ENCODE measurements around the gene TUT1.
A peak's percentile ranks its signal among the peaks of the same experiment; 100 is the strongest.
"Not testable (repeated sequence)": the region's sequence is repeated elsewhere in the genome, so short reads cannot be mapped to it uniquely, and the experiment has no call there.

TUT1 gene

DNA sequence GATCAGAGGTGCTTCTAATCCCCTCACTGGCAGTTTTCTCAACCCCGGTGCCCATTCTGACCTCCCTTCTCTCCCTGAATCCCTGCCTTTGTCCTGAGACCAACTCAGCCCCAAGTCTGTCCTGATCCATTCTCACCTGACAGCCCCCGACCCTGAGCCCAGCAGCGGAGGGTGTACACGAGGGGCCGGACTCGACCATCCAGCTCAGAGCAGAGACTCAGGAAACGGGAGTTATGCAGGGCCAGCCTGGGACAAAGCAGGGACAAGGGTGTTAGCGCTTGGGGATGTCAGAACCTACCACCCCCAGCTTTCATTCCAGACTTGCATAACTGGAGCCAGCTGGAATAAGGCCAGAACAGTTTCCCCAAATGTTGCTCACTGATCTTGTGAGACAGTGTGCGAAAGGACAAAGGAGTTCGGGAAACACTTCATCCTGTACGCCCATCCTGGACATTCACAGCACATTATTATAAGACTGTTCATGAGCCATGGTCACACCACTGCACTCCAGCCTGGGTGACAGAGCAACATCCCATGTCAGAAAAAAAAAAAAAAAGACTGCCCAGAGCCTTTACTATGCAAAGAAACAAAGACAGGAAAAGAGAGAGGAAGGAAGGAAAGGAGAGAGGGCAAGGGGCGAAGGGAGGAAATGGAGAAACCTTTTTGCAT is 14.1 kb downstream of the TUT1 start:
- DNase-seq, result no peak

DNA sequence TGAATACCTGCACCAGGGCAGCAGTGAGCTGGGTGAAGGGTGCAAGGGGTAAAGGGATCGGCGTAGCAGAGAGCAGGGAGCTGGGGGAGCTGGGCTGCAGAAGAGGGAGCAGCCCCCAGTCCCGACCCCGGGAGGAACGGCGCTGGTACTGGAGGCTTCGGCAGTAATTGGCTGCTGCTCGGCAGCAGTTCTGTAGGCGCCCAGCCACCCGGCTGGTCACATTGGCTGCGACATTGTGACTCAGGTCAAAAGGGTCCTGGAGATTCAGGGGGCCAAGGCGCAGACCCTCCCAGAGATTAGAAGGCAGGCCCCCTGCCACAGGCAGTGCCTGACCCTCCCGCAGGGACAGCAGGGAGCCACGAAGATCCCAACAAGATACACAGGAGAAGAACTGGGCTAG is 15.5 kb downstream of the TUT1 start:
- no peak for DNase-seq

DNA sequence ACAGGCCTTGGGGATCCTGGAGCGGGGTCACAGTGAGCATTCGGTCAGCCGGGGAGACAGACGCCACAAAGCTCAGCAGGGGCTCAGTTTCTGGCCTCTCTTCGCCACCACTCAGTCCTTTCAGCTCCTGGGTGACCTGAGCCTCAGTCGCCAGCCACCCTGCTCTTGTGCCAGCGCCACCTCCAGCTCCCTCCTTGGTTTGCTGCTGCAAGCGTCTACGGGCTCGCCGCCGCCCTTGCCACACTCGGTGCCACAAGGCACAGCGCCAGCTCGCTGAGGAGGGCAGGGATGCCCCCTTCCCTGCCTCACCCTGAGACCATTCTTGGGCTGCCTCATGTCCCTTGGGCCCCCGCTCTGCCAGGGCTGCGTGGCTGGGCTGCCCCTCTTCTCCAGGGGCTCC is 16.2 kb downstream of the TUT1 start:
- DNase-seq, result no peak

DNA sequence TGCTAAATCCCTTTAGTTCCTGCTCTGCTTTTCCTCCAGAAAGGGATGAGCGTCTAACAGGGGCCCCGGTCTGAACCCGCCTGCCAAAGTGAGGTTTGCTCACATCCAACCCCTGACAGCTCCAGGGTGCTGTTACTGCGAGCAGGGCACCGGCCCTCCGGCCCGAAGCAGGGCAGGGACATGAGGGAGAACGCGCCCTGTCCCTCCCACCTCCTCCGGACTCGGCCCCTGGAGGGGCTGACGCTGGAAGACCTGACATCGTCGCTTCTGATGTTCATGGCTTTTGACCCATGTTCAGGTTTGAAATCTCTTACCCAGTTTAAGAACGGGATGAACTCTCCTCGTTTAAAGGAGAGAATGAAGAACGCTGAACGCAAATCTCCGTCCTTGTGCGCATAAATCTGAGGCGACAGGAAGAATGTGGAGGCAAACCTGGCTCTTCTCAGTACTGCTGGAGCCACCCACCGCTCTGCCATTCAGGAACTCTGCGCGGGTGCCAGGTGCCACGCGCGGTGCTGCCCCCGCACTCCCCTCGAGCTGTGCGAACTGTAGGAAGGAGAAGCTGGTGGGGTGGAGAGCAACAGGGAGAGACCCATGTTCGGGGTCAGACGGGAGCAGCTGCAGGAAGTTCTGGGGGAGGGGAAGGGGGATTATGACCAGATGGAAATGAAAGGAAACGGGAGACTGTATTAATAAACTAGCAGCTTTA is 16.8 kb downstream of the TUT1 start:
- no peak for DNase-seq

DNA sequence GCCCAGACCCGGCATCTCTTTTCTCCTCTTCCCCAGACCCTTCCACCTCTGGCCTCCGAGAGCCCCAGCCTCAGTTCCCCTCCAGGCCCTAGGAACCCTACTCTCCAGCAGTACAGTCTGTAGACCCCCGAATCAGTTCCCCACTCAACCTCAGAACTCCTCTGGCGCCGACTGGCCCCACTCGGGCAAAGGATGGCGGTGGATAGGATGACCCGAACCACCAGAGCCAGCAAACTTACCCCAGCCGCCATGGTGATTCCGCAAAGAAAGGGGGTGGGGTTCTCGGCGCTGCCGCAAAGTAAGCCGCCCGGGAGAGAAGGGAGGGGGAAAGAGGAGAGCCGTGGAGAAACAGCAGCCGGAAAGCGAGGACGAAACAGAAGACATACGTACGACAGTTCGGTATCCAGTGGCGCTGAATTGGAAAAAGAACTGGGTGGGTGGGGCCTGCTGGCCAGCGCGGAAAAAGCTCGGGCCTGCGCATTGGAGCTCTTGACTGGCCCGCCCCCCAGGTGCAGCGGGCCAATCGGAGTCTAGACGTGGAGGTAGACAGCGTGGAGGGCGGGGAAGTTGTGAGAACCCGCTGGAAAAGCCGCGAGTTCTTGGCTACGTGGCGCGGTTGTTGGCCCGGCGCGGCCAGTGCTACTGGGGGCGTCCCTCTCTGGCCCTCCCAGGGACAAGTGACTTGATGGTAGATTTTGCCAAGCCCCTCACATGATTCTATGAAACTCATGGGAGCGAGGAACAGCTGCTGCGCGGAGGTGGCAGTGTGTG is 17.5 kb downstream of the TUT1 start, which contains the start of gene EEF1G:
Gene EEF1G (minus strand): TSS at position 300 of the 771 bp plus-strand sequence. CDS start 49 bp downstream, at position 251.
- DNase-seq, result peak; percentile 99

DNA sequence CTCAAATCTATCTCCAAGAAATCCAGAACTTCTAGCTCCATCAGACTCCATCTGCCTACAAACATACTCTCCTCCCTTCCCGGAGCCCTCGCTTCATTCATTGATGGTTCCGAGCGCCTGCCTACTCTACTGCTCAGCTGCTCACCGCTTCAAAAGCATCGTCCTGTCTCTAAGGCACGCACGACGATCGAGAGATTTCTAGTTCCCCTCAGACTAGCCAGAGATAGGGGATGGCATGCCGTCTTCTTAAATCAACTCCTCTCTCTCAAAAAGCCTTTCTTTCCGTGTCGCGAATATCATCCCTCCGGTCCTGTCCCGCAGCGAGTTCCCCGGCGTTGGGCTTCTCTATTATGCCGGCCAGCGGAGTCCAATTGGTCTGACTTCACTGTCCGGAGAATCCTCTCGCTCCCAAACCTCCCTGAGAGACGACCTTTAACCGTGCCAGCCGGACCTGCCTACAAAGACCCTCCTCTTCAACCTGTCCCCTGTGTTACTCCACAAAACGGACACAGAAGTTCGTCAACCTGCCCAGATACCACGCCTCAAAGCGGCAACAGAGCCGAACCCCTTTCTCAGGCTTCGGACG is 18.2 kb downstream of the TUT1 start:
- peak; percentile 20 for DNase-seq

DNA sequence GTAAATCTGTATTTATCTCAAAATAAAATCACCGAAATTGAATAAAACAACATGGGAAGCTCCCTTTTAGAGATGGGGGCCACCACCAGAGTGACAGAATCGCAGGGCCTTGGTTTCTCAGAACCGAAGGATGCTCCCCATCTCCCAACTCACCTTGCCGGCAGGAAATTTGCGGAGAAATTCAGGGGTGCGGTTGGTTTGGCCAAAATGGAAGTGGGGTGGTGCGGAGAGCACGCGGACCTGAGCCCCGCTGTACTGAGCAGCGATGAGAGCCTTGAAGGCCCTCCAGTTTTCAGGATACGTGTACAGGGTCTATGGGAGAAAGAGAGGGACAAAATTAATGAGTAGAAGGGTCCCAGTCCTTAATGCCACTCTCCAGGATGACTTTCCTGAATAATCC is 18.9 kb downstream of the TUT1 start:
- DNase-seq, result no peak

DNA sequence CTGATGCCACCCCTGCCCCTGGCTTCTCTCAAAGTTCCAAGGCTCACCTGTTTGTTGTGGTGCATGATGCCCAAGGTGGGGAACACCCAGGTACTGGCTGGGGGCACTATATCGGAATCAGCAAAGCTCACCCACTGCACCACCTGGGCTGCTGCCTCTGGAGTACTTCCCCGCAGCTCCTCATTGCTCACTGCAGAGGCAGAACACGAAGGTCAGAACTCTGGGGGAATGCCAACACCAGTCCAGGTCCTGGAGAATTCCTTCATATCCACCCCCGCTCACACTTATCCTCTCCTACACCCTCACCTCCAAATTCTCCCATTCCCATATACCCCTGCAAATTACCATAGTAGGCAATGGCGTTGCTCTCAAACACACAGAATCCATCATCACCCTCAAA is 19.8 kb downstream of the TUT1 start:
- DNase-seq, result not testable (repeated sequence)

DNA sequence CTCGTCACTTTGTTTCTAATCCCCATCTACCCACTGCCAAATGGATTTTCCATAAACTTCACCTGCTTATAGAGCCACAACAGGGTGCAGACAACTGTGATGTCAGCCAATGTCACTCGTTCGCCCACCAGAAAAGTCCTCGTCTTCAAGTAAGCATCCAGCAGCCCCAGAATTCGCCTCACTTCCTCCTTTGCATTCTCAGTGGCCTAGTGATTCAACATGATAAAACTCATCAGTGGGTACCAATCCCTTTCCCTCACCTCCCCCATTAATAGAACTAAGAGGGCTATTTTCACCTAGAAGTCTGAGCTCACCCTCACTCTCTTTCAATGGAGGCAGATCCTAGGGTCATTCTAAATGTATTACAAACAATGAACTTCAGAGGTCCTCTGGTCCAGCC is 20.4 kb downstream of the TUT1 start:
- DNase-seq, result not testable (repeated sequence)

DNA sequence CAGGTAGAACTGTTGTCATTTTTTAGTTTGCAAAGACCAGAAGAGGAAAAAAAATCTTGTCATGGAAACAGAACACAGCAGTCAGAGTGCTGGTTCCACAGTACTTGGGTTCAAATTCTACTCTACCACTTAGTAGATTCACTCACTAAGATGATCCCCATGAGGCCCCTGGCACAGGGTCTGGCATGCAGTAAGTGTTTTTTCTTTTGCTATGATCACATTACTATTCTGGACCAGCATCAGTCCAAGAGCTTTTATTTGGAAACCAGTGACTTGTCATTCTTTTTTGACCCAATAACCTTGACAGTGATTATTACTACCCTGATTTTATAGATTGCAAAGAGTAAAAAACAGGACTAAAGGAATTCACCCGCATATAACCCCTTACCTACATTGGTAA is 21.7 kb downstream of the TUT1 start:
- DNase-seq, result no peak

DNA sequence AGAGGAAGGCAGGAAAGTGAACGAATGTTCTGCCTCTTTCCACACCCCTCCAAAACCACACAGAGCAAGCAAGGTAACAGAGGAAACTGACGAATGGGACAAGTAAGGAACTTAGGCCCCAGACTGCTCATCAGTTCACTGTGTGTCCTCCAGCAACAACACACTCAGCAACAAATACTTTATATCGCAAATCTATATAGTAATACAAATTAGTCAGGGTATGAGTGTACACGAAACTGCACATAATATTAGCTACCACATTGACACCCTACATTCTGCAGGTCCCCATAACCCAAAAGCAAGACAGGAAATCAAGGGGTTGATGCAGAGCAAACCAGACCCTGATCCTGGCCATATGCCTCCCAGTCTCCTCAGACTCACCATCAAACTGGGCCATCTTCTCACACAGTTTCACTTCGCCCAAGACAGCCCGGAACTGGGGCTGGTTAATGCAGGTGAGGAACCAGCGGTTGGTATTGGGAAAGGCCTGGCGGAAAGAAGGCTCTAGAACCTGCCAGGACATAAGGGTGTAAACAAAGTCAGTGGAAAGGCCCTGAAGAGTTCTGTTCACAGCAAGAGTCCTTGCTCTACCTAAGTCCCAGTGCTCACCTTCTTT is 24.2 kb downstream of the TUT1 start:
- DNase-seq, result no peak

DNA sequence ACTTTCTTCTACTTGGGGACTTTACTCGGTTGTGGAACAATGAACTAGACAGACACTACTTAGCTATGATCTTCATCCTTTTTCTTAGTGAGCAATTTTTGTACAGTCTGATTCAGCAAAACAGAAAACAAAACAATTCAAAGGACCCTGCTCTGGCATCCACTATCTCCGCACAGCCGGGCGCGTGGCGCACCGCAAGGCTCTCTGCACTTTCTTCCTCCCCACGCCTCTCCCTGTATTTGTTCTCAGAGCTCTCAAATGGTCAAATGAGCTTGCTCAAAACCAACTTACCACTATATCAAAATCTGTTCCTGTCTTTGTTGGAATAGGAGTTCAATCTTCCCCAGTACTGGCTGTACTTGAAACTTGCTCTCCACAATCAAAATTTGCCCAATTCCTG is 25.1 kb downstream of the TUT1 start:
- no peak for DNase-seq

DNA sequence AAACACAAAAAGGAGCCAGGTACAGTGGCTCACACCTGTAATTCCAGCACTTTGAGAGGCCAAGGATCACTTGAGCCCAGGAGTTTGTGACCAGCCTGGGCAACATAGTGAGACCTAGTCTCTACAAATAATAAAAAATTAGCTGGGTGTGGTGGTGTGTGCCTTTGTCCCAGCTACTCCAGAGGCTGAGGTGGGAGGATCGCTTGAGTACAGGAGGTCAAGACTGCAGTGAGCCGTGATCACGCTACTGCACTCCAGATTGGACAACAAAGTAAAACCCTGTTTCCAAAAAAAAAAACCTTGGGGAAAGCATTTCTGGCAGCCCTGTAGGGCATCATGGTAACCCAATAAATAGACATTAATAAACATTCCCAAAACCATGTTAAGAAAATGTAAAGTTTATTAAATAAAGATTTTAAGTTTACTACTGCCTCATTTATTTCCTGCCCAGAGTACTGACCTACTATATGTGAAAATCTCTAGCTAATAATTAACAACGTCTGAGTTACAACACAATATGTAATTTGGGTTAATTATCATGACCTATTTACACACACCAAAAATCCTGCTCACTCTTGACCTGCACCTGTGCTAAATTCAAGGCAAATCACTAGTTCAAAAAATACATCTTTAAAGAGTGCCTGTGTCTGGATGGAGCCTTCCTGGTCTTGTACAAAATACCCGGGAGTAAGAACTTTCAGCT is 26.1 kb downstream of the TUT1 start:
- DNase-seq, result no peak

DNA sequence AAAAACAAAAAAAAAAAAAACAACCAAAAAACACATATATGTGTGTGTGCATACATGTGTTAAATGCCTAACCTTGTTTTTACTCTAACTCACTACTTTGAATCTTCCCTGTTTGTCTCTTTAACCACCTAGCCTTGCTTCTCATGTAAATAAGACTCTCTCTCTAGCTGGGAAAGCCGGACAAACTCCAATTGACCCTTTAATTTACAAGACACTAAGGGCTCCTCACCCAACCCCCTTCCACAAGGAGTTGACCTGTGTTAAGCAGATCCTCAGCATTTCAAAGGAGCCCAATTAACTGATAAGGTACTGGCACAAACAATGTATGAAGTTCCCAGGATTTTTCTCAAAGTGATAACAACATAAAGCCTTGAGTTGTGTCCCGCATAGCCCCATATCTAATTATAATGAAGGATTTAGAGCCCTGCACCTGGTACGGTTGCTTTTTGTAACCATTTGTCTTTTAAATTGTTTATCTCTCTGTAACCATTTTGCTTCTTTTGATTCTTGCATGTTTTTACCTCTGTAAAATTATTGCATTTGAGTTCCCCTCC is 29.6 kb downstream of the TUT1 start:
- not testable (repeated sequence) for DNase-seq

DNA sequence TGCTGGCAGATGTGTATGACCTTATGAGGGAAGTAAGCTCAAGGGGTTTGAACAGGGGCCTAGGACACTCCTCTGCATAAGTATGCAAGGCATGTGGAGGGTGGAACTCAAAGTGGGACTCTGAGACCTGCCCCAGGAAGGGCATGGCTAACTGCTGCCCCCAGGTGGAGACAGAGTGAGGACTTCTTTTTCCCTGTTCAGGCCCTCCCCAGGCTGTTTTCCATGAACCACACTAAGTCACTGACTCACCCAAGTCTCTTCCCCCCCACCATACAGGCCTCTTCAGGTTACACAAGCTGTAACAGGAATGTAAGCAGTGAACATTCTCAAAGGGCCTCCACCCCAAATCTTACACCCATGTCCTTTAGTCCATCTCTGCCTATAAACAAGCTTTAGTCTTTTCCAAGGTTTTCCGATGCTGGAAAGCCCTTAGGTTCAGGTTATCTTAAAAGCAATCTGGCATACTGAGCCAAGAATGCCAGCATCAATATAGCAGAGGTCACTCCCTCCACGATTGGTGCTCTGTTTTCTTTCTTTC is 30.7 kb downstream of the TUT1 start:
- DNase-seq, result peak; percentile 70

DNA sequence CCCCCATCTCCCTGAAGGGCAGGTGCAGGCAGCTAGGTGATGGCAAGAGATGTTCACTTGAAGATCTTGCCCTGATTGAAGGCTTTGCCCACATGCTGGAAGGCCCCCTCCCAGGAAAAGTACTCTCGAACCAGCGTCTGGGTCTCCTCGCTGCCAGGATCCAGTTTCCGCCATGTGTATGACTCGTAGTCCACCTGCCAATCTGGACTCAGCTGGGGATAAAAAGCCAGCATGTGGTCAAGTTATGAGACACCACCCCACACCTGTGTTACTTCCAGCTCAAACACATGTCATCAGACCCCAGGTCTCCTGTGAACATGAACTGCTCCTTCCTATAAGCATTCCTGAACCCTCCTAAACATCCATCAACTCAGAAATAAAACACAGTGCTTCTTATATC is 31.7 kb downstream of the TUT1 start:
- not testable (repeated sequence) for DNase-seq

DNA sequence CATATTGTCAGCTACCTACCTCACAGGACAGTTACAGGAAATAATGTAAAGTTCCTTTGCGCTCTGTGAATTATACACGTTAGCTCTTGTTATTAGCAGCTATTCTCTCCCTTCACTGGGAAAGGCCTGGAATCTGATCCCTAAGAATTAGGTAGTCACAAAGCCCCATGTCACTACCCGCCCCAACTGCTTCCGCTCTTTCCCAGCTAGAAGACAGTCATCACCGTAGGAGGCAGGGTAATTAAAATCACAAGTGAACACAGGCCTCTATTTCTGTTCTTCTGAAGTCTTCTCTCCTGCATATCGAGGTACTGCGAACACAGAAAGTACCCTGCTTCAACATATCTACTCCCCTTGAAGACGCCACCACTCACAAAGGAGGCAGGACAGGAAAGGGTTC is 32.1 kb downstream of the TUT1 start:
- DNase-seq, result no peak

DNA sequence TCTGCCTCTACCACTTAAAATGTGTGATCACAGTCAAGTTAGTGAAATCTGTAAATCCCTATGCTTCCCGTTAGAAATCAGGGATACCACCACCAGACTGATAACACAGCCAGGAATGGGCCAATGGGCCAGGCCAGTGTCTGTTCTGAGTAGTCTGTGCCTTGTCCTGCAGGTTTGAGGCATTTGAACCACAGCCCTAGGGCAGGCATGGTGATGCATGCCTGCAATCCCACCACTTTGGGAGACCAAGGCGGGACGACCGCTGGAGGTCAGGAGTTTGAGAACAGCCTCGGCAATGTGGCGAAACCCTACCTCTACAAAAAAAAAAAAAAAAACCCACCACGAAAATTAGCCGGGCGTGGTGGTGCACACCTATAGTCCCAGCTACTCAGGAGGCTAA is 32.7 kb downstream of the TUT1 start:
- DNase-seq, result no peak

DNA sequence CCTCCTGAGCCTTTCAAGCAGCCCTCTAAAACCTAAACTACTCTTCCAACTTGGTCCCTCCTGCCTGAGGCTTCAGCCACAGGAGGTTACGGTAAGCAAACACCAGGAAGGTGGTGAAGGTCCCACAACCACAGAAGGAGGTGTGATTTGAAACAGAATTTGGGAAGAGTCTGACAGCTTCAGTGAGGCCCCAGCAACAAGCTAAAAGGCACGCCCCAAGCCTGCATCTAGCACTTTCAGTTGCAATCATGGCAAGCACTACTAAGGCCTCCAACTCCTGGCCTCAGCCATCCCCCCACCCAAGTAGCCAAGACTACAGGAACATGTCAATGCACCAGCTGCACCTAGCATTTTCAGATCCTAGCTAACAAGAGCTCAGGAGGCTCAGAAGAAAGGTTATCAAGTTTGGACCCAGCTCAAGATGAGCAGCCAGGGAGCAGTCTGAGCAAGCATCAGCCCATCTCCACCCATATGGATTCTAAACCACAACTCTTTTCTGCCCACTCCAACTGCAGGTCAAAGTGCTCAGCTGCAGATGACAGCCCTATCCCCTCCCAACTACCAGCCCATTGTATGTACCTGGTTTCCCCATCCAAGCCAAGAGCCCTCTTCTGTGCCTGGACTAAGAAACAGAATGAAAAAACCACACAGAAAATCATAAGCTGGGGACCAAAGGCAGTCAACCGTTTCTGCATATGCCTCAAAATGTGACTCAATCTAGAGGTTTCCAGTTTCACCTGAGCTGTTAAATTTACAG is 34.3 kb downstream of the TUT1 start:
- peak; percentile 72 for DNase-seq

DNA sequence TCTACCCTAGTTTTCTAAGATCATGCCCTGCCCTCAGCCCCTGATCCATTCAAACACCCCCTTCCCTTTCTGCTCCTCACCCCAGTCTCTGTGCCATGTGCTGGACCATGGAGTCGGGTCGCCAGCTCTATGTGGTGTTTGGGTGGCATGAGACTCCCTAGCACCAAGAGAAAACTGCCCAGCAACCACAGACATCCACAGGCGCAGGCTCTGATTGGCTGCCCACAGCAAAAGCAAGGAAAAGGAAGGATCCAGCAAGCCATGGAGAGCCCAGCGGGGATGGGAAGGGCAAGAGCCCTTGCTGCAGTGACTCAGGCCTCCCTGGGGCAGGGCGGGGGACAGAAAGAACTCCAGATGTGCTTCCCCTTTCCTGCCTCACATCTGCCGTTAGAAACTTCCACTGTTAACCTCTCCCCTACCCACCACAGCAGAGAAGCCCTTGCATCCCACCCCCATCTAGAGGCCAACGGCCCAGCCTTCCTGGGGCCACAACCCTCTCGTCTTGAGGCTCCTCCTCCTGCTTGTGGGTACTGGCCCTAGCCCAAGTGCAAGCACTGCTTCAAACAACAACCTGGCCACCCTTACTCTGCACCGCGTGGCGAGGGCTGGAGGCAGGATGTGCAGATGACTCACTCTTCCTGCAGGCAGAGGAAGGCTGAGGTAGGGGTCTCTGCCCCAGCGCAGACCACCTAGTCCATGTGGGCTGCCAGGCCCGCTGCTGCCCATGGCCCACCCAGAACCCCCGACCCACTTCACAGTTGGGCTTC is 35.0 kb downstream of the TUT1 start:
- DNase-seq, result peak; percentile 88

All from stimulated activated CD4-positive, alpha-beta T cell treated with anti-CD3 and anti-CD28 coated beads, Interleukin-1b, Interleukin-23, amount 100 ng/mL, for 48 hours (primary cell).